Hepatocyte (in vitro differentiated cells): ENCODE results near the gene RNF130.

Experiments
- EZH2 ChIP-seq: fragments of 200-600 bp; sonication (generic); IDR thresholded peaks from 2 replicates; pipeline ENCODE4 v1.6.1; 2016; ENCODE audit warnings: antibody characterized with exemption, mild to moderate bottlenecking, borderline replicate concordance
- TF ChIP-seq, protein P1 (sequence below): fragments of 200-600 bp; sonication (generic); IDR thresholded peaks from 2 replicates; pipeline ENCODE4 v1.5.1; 2016; ENCODE audit warnings: antibody characterized with exemption, mild to moderate bottlenecking; ENCODE audit not compliant: poor library complexity

DNA sequence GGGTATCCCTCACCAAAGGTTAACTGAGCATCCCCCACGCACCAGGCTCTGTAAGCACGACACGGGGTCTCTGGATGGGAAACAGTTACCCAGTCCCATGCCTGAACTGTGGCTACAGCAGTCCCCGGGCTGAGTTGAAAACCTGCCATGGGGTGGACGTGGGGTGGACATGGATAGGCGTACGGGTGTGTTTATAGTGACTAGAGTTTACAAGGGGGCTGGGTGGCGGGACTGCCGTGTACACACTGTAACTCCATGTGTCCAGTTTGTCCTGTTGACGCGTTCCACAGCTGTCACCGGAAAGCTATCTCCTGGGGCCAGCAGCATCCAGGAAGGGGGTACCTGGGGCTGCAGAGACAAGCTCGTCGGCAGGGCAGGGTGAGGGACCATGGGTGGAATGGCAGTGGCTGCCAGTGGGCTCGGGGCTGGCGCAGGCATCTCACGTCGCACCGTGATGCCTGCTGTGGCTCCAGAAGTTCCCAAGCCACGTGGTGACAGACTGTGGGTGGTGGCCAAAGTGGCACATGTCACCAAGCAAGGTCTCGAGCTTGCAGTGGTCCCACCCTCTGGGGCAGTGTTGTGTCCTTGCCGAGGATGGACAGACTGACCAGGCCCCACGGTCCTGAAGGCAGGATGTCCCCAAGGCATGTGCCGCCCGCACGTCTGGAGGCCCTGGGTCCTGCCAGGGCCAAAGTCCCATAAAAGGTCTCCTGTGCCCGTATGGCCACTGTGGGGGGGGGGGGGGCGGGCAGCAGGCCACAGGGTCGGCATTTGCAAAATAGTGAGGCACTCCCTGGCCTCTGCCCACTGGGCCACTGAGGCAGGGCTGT is 29.3 kb upstream of the RNF130 start:
- TF ChIP-seq, protein P1, sequence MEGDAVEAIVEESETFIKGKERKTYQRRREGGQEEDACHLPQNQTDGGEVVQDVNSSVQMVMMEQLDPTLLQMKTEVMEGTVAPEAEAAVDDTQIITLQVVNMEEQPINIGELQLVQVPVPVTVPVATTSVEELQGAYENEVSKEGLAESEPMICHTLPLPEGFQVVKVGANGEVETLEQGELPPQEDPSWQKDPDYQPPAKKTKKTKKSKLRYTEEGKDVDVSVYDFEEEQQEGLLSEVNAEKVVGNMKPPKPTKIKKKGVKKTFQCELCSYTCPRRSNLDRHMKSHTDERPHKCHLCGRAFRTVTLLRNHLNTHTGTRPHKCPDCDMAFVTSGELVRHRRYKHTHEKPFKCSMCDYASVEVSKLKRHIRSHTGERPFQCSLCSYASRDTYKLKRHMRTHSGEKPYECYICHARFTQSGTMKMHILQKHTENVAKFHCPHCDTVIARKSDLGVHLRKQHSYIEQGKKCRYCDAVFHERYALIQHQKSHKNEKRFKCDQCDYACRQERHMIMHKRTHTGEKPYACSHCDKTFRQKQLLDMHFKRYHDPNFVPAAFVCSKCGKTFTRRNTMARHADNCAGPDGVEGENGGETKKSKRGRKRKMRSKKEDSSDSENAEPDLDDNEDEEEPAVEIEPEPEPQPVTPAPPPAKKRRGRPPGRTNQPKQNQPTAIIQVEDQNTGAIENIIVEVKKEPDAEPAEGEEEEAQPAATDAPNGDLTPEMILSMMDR = no peak
- no peak for TF ChIP-seq EZH2
